C4-2B (cell line): ENCODE measurements around the gene COL4A1.

Experiments used
- ZFX ChIP-seq: fragments of 450-650 bp; IDR thresholded peaks from 2 replicates; pipeline ENCODE4 v1.6.1; 2017
- TF ChIP-seq, protein P1 (sequence below): fragments of 450-650 bp; conservative IDR thresholded peaks from 2 replicates; pipeline ENCODE4 v1.5.1; 2017; ENCODE audit warnings: mild to moderate bottlenecking

DNA sequence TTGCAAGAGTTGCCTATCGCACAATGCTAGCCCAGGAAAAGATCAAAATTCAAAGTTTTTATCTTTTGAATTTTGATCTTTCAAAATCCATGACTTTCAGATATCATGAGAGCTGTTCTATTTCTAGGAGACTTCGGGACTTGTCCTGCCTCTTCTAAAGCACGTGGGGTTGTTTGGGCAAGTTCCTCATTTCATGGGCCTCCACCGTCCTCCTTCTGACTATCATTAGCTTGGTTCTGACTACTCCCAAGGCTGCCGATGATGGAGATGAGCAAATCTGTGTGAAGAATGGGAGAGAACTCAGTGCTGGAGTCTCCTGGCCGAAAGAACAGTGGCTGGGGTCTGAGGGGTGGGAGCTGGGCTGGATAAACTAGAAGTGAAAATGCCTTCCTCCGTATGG lies 86.5 kb downstream of the COL4A1 start:
- TF ChIP-seq, protein P1, sequence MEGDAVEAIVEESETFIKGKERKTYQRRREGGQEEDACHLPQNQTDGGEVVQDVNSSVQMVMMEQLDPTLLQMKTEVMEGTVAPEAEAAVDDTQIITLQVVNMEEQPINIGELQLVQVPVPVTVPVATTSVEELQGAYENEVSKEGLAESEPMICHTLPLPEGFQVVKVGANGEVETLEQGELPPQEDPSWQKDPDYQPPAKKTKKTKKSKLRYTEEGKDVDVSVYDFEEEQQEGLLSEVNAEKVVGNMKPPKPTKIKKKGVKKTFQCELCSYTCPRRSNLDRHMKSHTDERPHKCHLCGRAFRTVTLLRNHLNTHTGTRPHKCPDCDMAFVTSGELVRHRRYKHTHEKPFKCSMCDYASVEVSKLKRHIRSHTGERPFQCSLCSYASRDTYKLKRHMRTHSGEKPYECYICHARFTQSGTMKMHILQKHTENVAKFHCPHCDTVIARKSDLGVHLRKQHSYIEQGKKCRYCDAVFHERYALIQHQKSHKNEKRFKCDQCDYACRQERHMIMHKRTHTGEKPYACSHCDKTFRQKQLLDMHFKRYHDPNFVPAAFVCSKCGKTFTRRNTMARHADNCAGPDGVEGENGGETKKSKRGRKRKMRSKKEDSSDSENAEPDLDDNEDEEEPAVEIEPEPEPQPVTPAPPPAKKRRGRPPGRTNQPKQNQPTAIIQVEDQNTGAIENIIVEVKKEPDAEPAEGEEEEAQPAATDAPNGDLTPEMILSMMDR, result no peak
- TF ChIP-seq ZFX, result no peak
